H1 (cell line): Measurements from ENCODE around the gene TBC1D13. TPM values are rescaled to one million over a fixed set of nuclear protein-coding genes. Genes with fewer than 3 reads are reported as not detected.
"Not testable (repeated sequence)": the region's sequence is repeated elsewhere in the genome, so short reads cannot be mapped to it uniquely, and the experiment has no call there.

Experiments
- CTCF ChIA-PET: fragments of 300-600 bp; sonication (Branson Sonifier 250); formaldehyde crosslinking; loops from one replicate; lab custom pipeline; 2021; ENCODE audit not compliant: partially characterized antibody; lab: Charles Lee
- POLR2A ChIA-PET: fragments of 300-600 bp; sonication (Branson Sonifier 250); formaldehyde crosslinking; loops from one replicate; lab custom pipeline; 2021; ENCODE audit warnings: inconsistent platforms; ENCODE audit not compliant: partially characterized antibody; lab: Charles Lee
- DNase-seq, 2 experiments: peaks; one replicate each; pipeline versions ENCODE4 v3.0.0 to v3.0.0-alpha.2; 2010 to 2022; ENCODE audit warnings: low spot score in 2 of 2, low read depth in 1 of 2, mixed read lengths in 1 of 2
- FAIRE-seq: peaks from 2 replicates; lab custom pipeline; 2011; peaks lifted over from hg19 to GRCh38; lab: Jason Lieb, UNC
- H2AFZ ChIP-seq: 2 replicates; pipeline ENCODE4 v1.8.1; 2012; ENCODE audit warnings: low read length, inconsistent platforms
- H2AK5ac ChIP-seq: 2 replicates; pipeline ENCODE4 v1.6.1; 2013; ENCODE audit warnings: low read depth, low read length
- H2BK120ac ChIP-seq: replicated peaks from 2 replicates; pipeline ENCODE3; 2013; ENCODE audit warnings: low read depth, low read length, inconsistent platforms
- H2BK12ac ChIP-seq: 2 replicates; pipeline ENCODE4 v1.6.1; 2013; ENCODE audit warnings: low read depth, low read length
- H2BK15ac ChIP-seq: 2 replicates; pipeline ENCODE4 v1.6.1; 2013; ENCODE audit warnings: low read length
- H2BK20ac ChIP-seq: 2 replicates; pipeline ENCODE4 v1.6.1; 2013; ENCODE audit warnings: low read length
- H2BK5ac ChIP-seq: 2 replicates; pipeline ENCODE4 v1.6.1; 2013; ENCODE audit warnings: low read depth, low read length
- H3K14ac ChIP-seq: 2 replicates; pipeline ENCODE4 v1.6.1; 2013; ENCODE audit warnings: inconsistent platforms; ENCODE audit not compliant: insufficient read length
- H3K18ac ChIP-seq: 2 replicates; pipeline ENCODE4 v1.6.1; 2013; ENCODE audit warnings: low read length; ENCODE audit errors: extremely low read depth
- H3K23ac ChIP-seq: 2 replicates; pipeline ENCODE4 v1.6.1; 2013; ENCODE audit warnings: inconsistent platforms; ENCODE audit not compliant: insufficient read length
- H3K23me2 ChIP-seq: 2 replicates; pipeline ENCODE4 v1.6.1; 2013; ENCODE audit warnings: low read depth, low read length
- H3K27ac ChIP-seq: 2 replicates; pipeline ENCODE4 v1.6.1; 2011; ENCODE audit warnings: low read depth, low read length, inconsistent platforms
- H3K27me3 ChIP-seq, 4 experiments: replicated peaks in 1 of 4; 1 replicate in 1 of 4; 2 replicates in 3 of 4; pipeline versions ENCODE4 v1.6.1 to v1.8.1; 2011 to 2013; ENCODE audit warnings: low read length in 3 of 4, mild to moderate bottlenecking in 3 of 4, inconsistent platforms in 2 of 4, mixed read lengths in 2 of 4, moderate library complexity in 1 of 4; ENCODE audit not compliant: control insufficient read depth in 3 of 4, insufficient read depth in 3 of 4; ENCODE audit errors: extremely low read depth in 1 of 4
- H3K36me3 ChIP-seq, 4 experiments: 2 replicates each; pipeline versions ENCODE4 v1.6.1 to v1.8.1; 2011 to 2013; ENCODE audit warnings: mild to moderate bottlenecking in 4 of 4, low read length in 3 of 4, moderate library complexity in 2 of 4, control low read depth in 1 of 4, inconsistent platforms in 1 of 4; ENCODE audit not compliant: insufficient read depth in 4 of 4, control insufficient read depth in 2 of 4
- H3K4ac ChIP-seq: replicated peaks from 2 replicates; pipeline ENCODE3; 2013; ENCODE audit warnings: low read length, low read depth, mixed read lengths, inconsistent platforms; ENCODE audit not compliant: insufficient read length
- H3K4me1 ChIP-seq, 4 experiments: replicated peaks in 1 of 4; 1 replicate in 1 of 4; 2 replicates in 3 of 4; pipeline versions ENCODE4 v1.6.1 to v1.8.1; 2011 to 2013; ENCODE audit warnings: low read length in 3 of 4, inconsistent platforms in 2 of 4, mixed read lengths in 1 of 4; ENCODE audit not compliant: insufficient read depth in 4 of 4, control insufficient read depth in 3 of 4
- H3K4me2 ChIP-seq, 2 experiments: 2 replicates each; pipeline versions ENCODE4 v1.6.1 to v1.8.1; 2011 to 2013; ENCODE audit warnings: low read depth in 2 of 2, low read length in 2 of 2, control low read depth in 1 of 2, inconsistent platforms in 1 of 2, mild to moderate bottlenecking in 1 of 2; ENCODE audit not compliant: insufficient read depth in 1 of 2
- H3K4me3 ChIP-seq, 4 experiments: fragments of 200-600, 300-600 bp in 1 of 4; sonication (generic), shearing (Covaris generic), sonication (Bioruptor Twin) in 1 of 4; 2 replicates each; pipeline versions ENCODE4 v1.5.1 to v1.8.1; 2011 to 2016; ENCODE audit warnings: low read length in 4 of 4, low read depth in 3 of 4, control low read depth in 2 of 4, inconsistent platforms in 2 of 4, mild to moderate bottlenecking in 2 of 4, mixed read lengths in 1 of 4, moderate library complexity in 1 of 4; ENCODE audit not compliant: insufficient read depth in 2 of 4; ENCODE audit errors: extremely low read depth in 1 of 4
- H3K56ac ChIP-seq: replicated peaks from 2 replicates; pipeline ENCODE3; 2013; ENCODE audit warnings: low read depth, mild to moderate bottlenecking, mixed read lengths, low read length, inconsistent platforms; ENCODE audit not compliant: insufficient read length
- H3K79me1 ChIP-seq: 2 replicates; pipeline ENCODE4 v1.6.1; 2013; ENCODE audit warnings: low read depth, low read length, control low read depth
- H3K79me2 ChIP-seq, 2 experiments: 2 replicates each; pipeline versions ENCODE4 v1.6.1 to v1.8.1; 2012 to 2013; ENCODE audit warnings: low read length in 2 of 2, mild to moderate bottlenecking in 2 of 2, inconsistent platforms in 1 of 2; ENCODE audit not compliant: insufficient read depth in 2 of 2, control insufficient read depth in 1 of 2
- H3K9ac ChIP-seq, 4 experiments: replicated peaks in 1 of 4; 1 replicate in 1 of 4; 2 replicates in 3 of 4; pipeline versions ENCODE4 v1.6.1 to v1.8.1; 2011 to 2013; ENCODE audit warnings: low read depth in 3 of 4, low read length in 3 of 4, control low read depth in 2 of 4, mild to moderate bottlenecking in 2 of 4, moderate library complexity in 2 of 4, inconsistent platforms in 1 of 4; ENCODE audit errors: extremely low read depth in 1 of 4
- H3K9me3 ChIP-seq, 2 experiments: 2 replicates each; pipeline versions ENCODE4 v1.6.1 to v1.8.1; 2012 to 2013; ENCODE audit warnings: mild to moderate bottlenecking in 2 of 2, moderate library complexity in 2 of 2, control low read depth in 1 of 2, inconsistent platforms in 1 of 2, low read depth in 1 of 2, low read length in 1 of 2, mixed read lengths in 1 of 2; ENCODE audit not compliant: insufficient read depth in 2 of 2
- H4K20me1 ChIP-seq, 2 experiments: replicated peaks in 1 of 2; 2 replicates each; pipeline versions ENCODE3 to v1.8.1; 2011 to 2013; ENCODE audit warnings: inconsistent platforms in 2 of 2, low read length in 2 of 2, mild to moderate bottlenecking in 1 of 2; ENCODE audit not compliant: insufficient read depth in 2 of 2, control insufficient read depth in 1 of 2
- H4K5ac ChIP-seq: 2 replicates; pipeline ENCODE4 v1.6.1; 2013; ENCODE audit warnings: low read length, low read depth, mixed read lengths, inconsistent platforms; ENCODE audit not compliant: insufficient read length
- H4K8ac ChIP-seq: 2 replicates; pipeline ENCODE4 v1.8.0; 2013; ENCODE audit warnings: mild to moderate bottlenecking, moderate library complexity, low read length, inconsistent platforms; ENCODE audit not compliant: insufficient read depth; ENCODE audit errors: extremely low read depth
- H4K91ac ChIP-seq: replicated peaks from 2 replicates; pipeline ENCODE3; 2013; ENCODE audit warnings: low read length, mixed read lengths, inconsistent platforms; ENCODE audit not compliant: insufficient read length
- WGBS, 2 experiments: shearing (Covaris generic) in 1 of 2; methylation state at CpG; one replicate each; pipeline versions ENCODE4 v1.1.6 to v1.1.7; 2013 to 2015; ENCODE audit warnings: low lambda C conversion rate in 2 of 2, mixed read lengths in 2 of 2, inconsistent platforms in 1 of 2, low coverage in 1 of 2, missing lambda C conversion rate in 1 of 2; ENCODE audit not compliant: insufficient replicate concordance in 2 of 2, insufficient coverage in 1 of 2, insufficient read length in 1 of 2; ENCODE audit errors: extremely low coverage in 1 of 2, missing lambda C conversion rate in 1 of 2; 5-methylcytosine and 5-hydroxymethylcytosine counted together
- polyA plus RNA-seq, 7 experiments: library from polyadenylated mRNA; depleted of rRNA in 3 of 7; stranded (reverse) in 5 of 7; unstranded in 2 of 7; fragments of >200 nt in 5 of 7; fragments of 200-250 nt in 2 of 7; gene quantifications; 1 replicate in 5 of 7; 2 replicates in 1 of 7; 4 replicates in 1 of 7; pipeline versions ENCODE4 v1.2.1 to v1.2.3, GENCODE V29; 2011 to 2013; ENCODE audit warnings: missing spikeins in 2 of 7, mixed read lengths in 2 of 7
- total RNA-seq: library from RNA; stranded (reverse); fragmentation: NEBNext Ultra II Directional; extraction: Animal tissue kit (Norgen Biotek cat#: 25700); gene quantifications from 2 replicates; pipeline ENCODE4 v1.2.1, GENCODE V29; 2021

The TBC1D13 gene
- total and polyA plus RNA-seq, 2 of the 8 experiments (the other 6 are each of a cell fraction or from before 2014, with no cell fraction given), result 21.3 to 24.7 TPM

DNA sequence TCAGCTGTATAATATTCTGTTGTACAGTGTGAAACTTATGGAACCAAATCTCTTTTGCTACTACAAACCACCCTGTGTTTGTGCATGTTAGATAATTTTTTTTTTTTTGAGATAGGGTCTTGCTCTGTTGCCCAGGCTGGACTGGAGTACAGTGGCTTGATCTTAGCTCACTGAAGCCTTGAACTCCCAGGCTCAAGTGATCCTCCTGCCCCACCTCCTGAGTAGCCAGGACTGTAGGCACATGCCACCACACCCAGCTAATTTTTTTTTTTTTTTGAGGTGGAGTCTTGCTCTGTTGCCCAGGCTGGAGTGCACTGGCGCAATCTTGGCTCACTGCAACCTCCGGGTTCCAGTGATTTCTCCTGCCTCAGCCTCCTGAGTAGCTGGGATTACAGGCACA, 7.9 kb downstream of the TBC1D13 start:
- H3K79me2 ChIP-seq, H3K79me1 ChIP-seq, H2AFZ ChIP-seq, H3K9me3 ChIP-seq, H3K18ac ChIP-seq, H3K23ac ChIP-seq, H4K8ac ChIP-seq, H3K4me1 ChIP-seq, H3K9ac ChIP-seq, DNase-seq, H3K4ac ChIP-seq, H3K27me3 ChIP-seq, H4K91ac ChIP-seq, H2AK5ac ChIP-seq, H3K23me2 ChIP-seq, H3K27ac ChIP-seq, H3K56ac ChIP-seq, H2BK15ac ChIP-seq, H3K14ac ChIP-seq, FAIRE-seq, H2BK120ac ChIP-seq, H2BK12ac ChIP-seq, H2BK20ac ChIP-seq, H4K20me1 ChIP-seq, H3K4me2 ChIP-seq, H4K5ac ChIP-seq, H2BK5ac ChIP-seq, H3K4me3 ChIP-seq: not testable (repeated sequence)
- peaks cover 8 to 20% (median 14%) of the 10 kb centered on the region in 4 experiments; a peak in 7 of 8 replicates for H3K36me3 ChIP-seq
- ChIA-PET CTCF (interaction anchor here (0.6 to 1.6 kb wide), 7 partner anchors 14 to 258 kb away, joined by 3 to 6 read pairs (median 3); no protein-coding TSS in a partner anchor), POLR2A (interaction anchor here (0.8 to 4.8 kb wide), 3 partner anchors 24 to 71 kb away, joined by 3 to 21 read pairs (median 3); partner anchors contain the start of genes ENDOG and ZDHHC12)
- WGBS, 2 experiments, result 50% methylated on average over 2 of the region's 2 CpGs; no CpG with 5 or more reads in 1 of the 2 experiments
